PC-3 (cell line): Measurements from ENCODE around the gene MRAS. TPM values are rescaled to one million over a fixed set of nuclear protein-coding genes. Genes with fewer than 3 reads are reported as not detected.

Experiments
- ATAC-seq: fragments of 200-7000 bp; cut with Tn5 transposase; 2 replicates; pipeline ENCODE4 v1.9.1; 2020; ENCODE audit warnings: mild to moderate bottlenecking, moderate library complexity
- BruUV-seq: library from RNA; stranded (reverse); fragments of 400-500 nt; replicated peaks from 2 replicates; lab custom pipeline; 2021; lab: Mats Ljungman, UMichigan
- CTCF ChIA-PET: fragments of 300-600 bp; sonication (Branson Sonifier 250); formaldehyde crosslinking; loops from one replicate; lab custom pipeline; 2022; ENCODE audit warnings: antibody characterized with exemption; lab: Charles Lee
- POLR2A ChIA-PET: fragments of 300-600 bp; sonication (Branson Sonifier 250); formaldehyde crosslinking; loops from one replicate; lab custom pipeline; 2022; ENCODE audit warnings: antibody characterized with exemption; ENCODE audit not compliant: unreplicated experiment; lab: Charles Lee
- DNase-seq: peaks from one replicate; pipeline ENCODE4 v3.0.0-alpha.2; 2015
- H2AFZ ChIP-seq: fragments of 300-600 bp; sonication (generic); 2 replicates; pipeline ENCODE4 v1.6.0; 2016; ENCODE audit warnings: antibody characterized with exemption, low read length
- H3F3A ChIP-seq: fragments of 300-600 bp; sonication (generic); one replicate; pipeline ENCODE4 v1.6.0; 2017; ENCODE audit warnings: antibody characterized with exemption, low read length, control low read depth, mild to moderate bottlenecking; ENCODE audit not compliant: unreplicated experiment
- H3K27ac ChIP-seq: fragments of 300-600 bp; sonication (generic); 2 replicates; pipeline ENCODE4 v1.5.1; 2016; ENCODE audit warnings: mild to moderate bottlenecking, low read length
- H3K27me3 ChIP-seq: fragments of 300-600 bp; sonication (generic); 2 replicates; pipeline ENCODE4 v1.6.1; 2016; ENCODE audit warnings: low read length, mixed read lengths
- H3K36me3 ChIP-seq: fragments of 300-600 bp; sonication (generic); 2 replicates; pipeline ENCODE4 v1.6.1; 2016; ENCODE audit warnings: low read depth, mixed run types, low read length, mixed read lengths
- H3K4me1 ChIP-seq: fragments of 300-600 bp; sonication (generic); 2 replicates; pipeline ENCODE4 v1.5.1; 2016; ENCODE audit warnings: low read length; ENCODE audit not compliant: insufficient read depth
- H3K4me2 ChIP-seq: fragments of 300-600 bp; sonication (generic); 2 replicates; pipeline ENCODE4 v1.6.0; 2016; ENCODE audit warnings: low read length
- H3K4me3 ChIP-seq: fragments of 300-600 bp; sonication (generic); 2 replicates; pipeline ENCODE4 v1.5.1; 2016; ENCODE audit warnings: mild to moderate bottlenecking, low read length, mixed read lengths
- H3K79me2 ChIP-seq: fragments of 300-600 bp; sonication (generic); 2 replicates; pipeline ENCODE4 v1.6.1; 2017; ENCODE audit warnings: low read length, mixed read lengths
- H3K9ac ChIP-seq: fragments of 300-600 bp; sonication (generic); 2 replicates; pipeline ENCODE4 v1.6.0; 2016; ENCODE audit warnings: mild to moderate bottlenecking, low read length
- H3K9me2 ChIP-seq: fragments of 300-600 bp; sonication (generic); replicated peaks from 2 replicates; pipeline ENCODE4 v1.6.1; 2016; ENCODE audit warnings: mixed run types, low read length, mixed read lengths
- H3K9me3 ChIP-seq: fragments of 300-600 bp; sonication (generic); 2 replicates; pipeline ENCODE4 v1.6.1; 2016; ENCODE audit warnings: low read length, mixed read lengths
- H4K20me1 ChIP-seq: fragments of 300-600 bp; sonication (generic); 2 replicates; pipeline ENCODE4 v1.6.1; 2016; ENCODE audit warnings: low read length, mixed read lengths
- EZH2 ChIP-seq: fragments of 300-600 bp; sonication (generic); IDR thresholded peaks from one replicate; pipeline ENCODE4 v1.6.1; 2017; ENCODE audit warnings: antibody characterized with exemption, mild to moderate bottlenecking, low read length; ENCODE audit not compliant: unreplicated experiment
- EZH2phosphoT487 ChIP-seq: fragments of 300-600 bp; sonication (generic); IDR thresholded peaks from 2 replicates; pipeline ENCODE4 v1.6.1; 2018; ENCODE audit warnings: mild to moderate bottlenecking, antibody characterized with exemption, low read length, borderline replicate concordance
- intact Hi-C: fragments of 100-400 bp; cut with micrococcal nuclease; formaldehyde crosslinking; loops from 2 replicates; pipeline ENCODE4 v1.9.0; 2023
- total RNA-seq: library from RNA; depleted of rRNA; stranded (reverse); fragments of >200 nt; gene quantifications from 2 replicates; pipeline ENCODE4 v1.2.3, GENCODE V29; 2014
- TF ChIP-seq, protein P1 (sequence below): fragments of 300-600 bp; sonication (generic); conservative IDR thresholded peaks from 2 replicates; pipeline ENCODE4 v1.5.1; 2017; ENCODE audit warnings: antibody characterized with exemption, low read depth, mild to moderate bottlenecking, low read length

The MRAS gene
- total RNA-seq, 1 experiment from 2014 or later, result 2.8 TPM

DNA sequence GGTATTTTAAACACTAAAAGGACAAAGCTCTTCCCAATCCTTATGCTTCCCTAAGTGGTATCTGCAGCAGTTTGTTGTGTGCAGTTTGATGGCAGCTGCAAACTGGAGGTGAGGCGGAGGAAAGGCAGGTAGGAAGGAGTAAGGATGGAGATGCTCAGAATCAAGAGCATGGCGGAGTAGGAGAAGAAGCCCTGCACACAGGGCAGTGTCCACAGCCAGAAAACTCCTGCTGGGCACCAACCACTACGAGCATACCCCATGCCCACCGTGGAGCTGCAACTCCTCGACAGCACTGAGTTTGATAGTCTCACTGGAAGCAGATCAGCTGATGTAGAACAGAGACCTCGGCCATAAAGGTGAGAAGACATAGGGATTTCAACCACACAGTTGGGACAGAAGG, 55.7 kb downstream of the MRAS start:
- ChIA-PET POLR2A (no interaction called here), CTCF (no interaction called here)
- intact Hi-C loops, result no loop called here
- H3K27me3 ChIP-seq, result no peaks in the 10 kb centered on the region
- H3K36me3 ChIP-seq, result no peaks in the 10 kb centered on the region
- no peaks in the 10 kb centered on the region for H3K79me2 ChIP-seq
- TF ChIP-seq EZH2 (no peak), EZH2phosphoT487 (no peak)
- TF ChIP-seq, protein P1, sequence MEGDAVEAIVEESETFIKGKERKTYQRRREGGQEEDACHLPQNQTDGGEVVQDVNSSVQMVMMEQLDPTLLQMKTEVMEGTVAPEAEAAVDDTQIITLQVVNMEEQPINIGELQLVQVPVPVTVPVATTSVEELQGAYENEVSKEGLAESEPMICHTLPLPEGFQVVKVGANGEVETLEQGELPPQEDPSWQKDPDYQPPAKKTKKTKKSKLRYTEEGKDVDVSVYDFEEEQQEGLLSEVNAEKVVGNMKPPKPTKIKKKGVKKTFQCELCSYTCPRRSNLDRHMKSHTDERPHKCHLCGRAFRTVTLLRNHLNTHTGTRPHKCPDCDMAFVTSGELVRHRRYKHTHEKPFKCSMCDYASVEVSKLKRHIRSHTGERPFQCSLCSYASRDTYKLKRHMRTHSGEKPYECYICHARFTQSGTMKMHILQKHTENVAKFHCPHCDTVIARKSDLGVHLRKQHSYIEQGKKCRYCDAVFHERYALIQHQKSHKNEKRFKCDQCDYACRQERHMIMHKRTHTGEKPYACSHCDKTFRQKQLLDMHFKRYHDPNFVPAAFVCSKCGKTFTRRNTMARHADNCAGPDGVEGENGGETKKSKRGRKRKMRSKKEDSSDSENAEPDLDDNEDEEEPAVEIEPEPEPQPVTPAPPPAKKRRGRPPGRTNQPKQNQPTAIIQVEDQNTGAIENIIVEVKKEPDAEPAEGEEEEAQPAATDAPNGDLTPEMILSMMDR, result no peak
- no peak overlapping the region for H3K27ac ChIP-seq
- DNase-seq (no peak), ATAC-seq (no peak)
- BruUV-seq, result no TSS peak
- H3K9me3 ChIP-seq, result no peaks in the 10 kb centered on the region
- no peak overlapping the region for H3K4me3 ChIP-seq
- no peak overlapping the region for H2AFZ ChIP-seq
- no peak overlapping the region for H3K9ac ChIP-seq
- no peak overlapping the region for H3K4me2 ChIP-seq
- no peaks in the 10 kb centered on the region for H3K9me2 ChIP-seq
- no peaks in the 10 kb centered on the region for H4K20me1 ChIP-seq
- H3F3A ChIP-seq, result no peaks in the 10 kb centered on the region
- H3K4me1 ChIP-seq, result no peaks in the 10 kb centered on the region

DNA sequence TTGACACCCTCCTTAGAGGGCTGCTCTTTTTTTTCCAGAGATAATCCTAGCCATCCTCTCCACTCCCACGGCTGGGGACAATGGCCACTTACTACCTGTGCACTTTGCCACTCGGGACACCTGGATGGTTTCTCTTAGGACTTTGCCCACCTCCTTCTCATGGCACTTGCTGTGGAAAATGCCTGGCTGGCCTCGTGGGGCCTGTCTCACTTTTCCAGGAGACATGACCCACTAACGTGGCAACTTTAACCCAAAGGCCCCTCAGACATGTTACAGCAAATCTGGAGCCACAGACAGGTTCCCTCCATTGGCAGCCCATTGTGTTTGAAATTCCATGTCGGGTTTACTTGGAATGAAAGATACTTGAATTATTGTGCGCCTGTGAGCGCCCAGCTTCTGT, 56.6 kb downstream of the MRAS start:
- no peak overlapping the region for H3K9ac ChIP-seq
- no peak overlapping the region for H2AFZ ChIP-seq
- no peak overlapping the region for H3K27ac ChIP-seq
- POLR2A ChIA-PET, result no interaction called here
- H3K9me2 ChIP-seq, result no peaks in the 10 kb centered on the region
- intact Hi-C loops, result no loop called here
- H3K4me1 ChIP-seq, result no peaks in the 10 kb centered on the region
- CTCF ChIA-PET, result interaction anchor here (0.9 kb wide), 1 partner anchor 13 kb away, joined by 4 read pairs; no protein-coding TSS in a partner anchor
- H4K20me1 ChIP-seq, result no peaks in the 10 kb centered on the region
- no peaks in the 10 kb centered on the region for H3K36me3 ChIP-seq
- no peaks in the 10 kb centered on the region for H3K79me2 ChIP-seq
- H3K27me3 ChIP-seq, result no peaks in the 10 kb centered on the region
- H3F3A ChIP-seq, result no peaks in the 10 kb centered on the region
- H3K4me3 ChIP-seq, result no peak overlapping the region
- DNase-seq (no peak), ATAC-seq (no peak)
- no peak for TF ChIP-seq EZH2phosphoT487
- TF ChIP-seq EZH2, result no peak
- TF ChIP-seq, protein P1, result no peak
- BruUV-seq, result no TSS peak
- H3K9me3 ChIP-seq, result no peaks in the 10 kb centered on the region
- no peak overlapping the region for H3K4me2 ChIP-seq

DNA sequence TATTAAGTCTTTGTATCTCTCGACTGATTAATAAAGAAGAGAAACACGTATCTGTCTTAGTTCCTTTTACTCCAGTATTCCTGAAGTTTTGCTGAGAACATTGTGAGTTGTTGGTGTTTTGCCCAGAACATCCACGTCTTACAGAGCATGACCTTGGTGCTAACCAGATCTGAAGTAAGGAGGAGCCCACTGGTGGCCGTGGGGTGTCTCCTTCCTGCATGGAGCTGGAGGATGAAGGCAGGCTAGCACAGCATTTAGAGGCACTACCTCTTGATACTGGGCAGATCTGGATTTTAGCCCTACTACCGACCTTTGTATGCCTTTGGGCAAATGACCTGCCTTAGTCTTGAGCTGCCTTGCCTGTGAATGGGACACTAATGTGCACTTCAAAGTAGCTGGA, 57.1 kb downstream of the MRAS start:
- Histone ChIP-seq H2AFZ (no peak overlapping the region), H3K9ac (no peak overlapping the region), H3K36me3 (no peaks in the 10 kb centered on the region), H4K20me1 (no peaks in the 10 kb centered on the region), H3F3A (no peaks in the 10 kb centered on the region), H3K9me3 (no peaks in the 10 kb centered on the region), H3K79me2 (no peaks in the 10 kb centered on the region), H3K4me1 (no peaks in the 10 kb centered on the region), H3K4me2 (no peak overlapping the region), H3K27ac (no peak overlapping the region), H3K27me3 (no peaks in the 10 kb centered on the region), H3K4me3 (no peak overlapping the region), H3K9me2 (no peaks in the 10 kb centered on the region)
- ATAC-seq (no peak), DNase-seq (no peak)
- TF ChIP-seq EZH2phosphoT487, result no peak
- TF ChIP-seq, protein P1, result no peak
- TF ChIP-seq EZH2, result no peak
- BruUV-seq, result no TSS peak
- ChIA-PET POLR2A (no interaction called here), CTCF (interaction anchor here (0.9 kb wide), 1 partner anchor 12 kb away, joined by 4 read pairs; no protein-coding TSS in a partner anchor)
- intact Hi-C loops, result no loop called here
